ENCODE measurements around the gene LHX8. TPM values are rescaled to one million over a fixed set of nuclear protein-coding genes. Genes with fewer than 3 reads are reported as not detected.

Gene LHX8
- total and polyA plus RNA-seq, 2 donors (not counting 1 experiment from before 2014, with no cell fraction given) = not detected

- no peak overlapping the region for H3K4me3 ChIP-seq (replicated peaks in 1 of 4; ENCODE audit: control extremely low read depth in 1 of 4, insufficient read depth in 1 of 4, low read depth in 3 of 4, low read length in 4 of 4)
- no peaks in the 10 kb centered on the region for H3K4me1 ChIP-seq (ENCODE audit: control insufficient read depth, extremely low read depth, insufficient read depth, low read length)
- no peak overlapping the region for H3K9ac ChIP-seq (ENCODE audit: insufficient read depth, low read length)
- no peak for DNase-seq (ENCODE audit: low read depth in 2 of 2)
- H3K4me2 ChIP-seq (ENCODE audit: extremely low read depth, insufficient read depth, low read length) = no peak overlapping the region
- no peak overlapping the region for H2AFZ ChIP-seq (ENCODE audit: low read length)
- no peaks in the 10 kb centered on the region for H3K79me2 ChIP-seq (ENCODE audit: control insufficient read depth, insufficient read depth, low read length)
- TF ChIP-seq CTCF (conservative IDR thresholded peaks at IDR 0.05 in 1 of 2, IDR thresholded peaks at IDR 0.05 in 1 of 2; ENCODE audit: low read depth in 1 of 2, low read length in 2 of 2) = no peak
- TF ChIP-seq EZH2 (IDR thresholded peaks at IDR 0.05; ENCODE audit: low read length, missing control alignments) = no peak
- H3K27ac ChIP-seq (ENCODE audit: insufficient read depth, low read length) = no peak overlapping the region
- H3K9me3 ChIP-seq (ENCODE audit: control insufficient read depth, insufficient read depth, low read depth, low read length) = no peaks in the 10 kb centered on the region
- H3K36me3 ChIP-seq (ENCODE audit: control insufficient read depth, insufficient read depth, low read length) = no peaks in the 10 kb centered on the region
- no peaks in the 10 kb centered on the region for H4K20me1 ChIP-seq (ENCODE audit: control insufficient read depth, extremely low read depth, insufficient read depth, low read length)
- peaks cover 70% of the 10 kb centered on the region for H3K27me3 ChIP-seq (ENCODE audit: control insufficient read depth, insufficient read depth, low read length)
These were observed 1.9 kb upstream of the LHX8 start for GRCh38 chr1:75132242-75132811.

DNA sequence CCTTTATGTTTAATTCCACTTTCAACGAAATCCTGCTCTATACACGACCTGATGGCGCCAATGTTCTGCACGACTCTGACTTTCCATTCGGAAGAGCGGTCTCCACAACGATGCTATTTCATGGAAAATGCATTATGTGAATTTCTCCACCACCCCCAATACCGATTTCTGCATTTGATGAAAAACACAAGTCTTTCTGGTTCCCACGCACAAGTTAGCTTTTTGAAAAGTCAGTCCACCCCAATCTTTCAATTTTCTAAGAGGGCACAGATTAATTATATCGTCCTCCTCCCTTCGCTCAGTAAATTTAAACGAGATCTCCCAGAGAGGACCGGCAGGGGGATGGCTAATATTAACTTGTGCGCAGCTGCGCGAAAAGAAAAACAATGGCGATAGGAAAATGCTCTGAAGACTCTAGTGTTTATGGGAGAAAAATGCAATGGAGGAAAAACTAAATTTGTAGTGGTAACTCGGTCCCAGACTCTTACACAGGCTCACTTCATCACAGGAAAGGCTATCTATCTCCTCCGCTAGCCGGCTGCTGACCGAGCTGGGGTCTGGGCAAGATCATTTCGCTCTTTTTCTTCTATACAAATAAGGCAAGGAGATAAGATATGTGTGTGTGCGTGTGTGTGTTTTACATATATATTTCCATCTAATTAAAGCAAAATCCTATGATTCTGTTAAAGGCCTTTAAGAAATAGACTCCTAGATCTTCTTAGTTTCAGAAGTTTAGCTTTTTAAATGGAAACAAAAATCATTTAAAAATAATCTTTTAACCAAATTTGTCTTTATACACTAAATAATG, 1.2 kb upstream of the LHX8 start:
- H3K79me2 ChIP-seq (ENCODE audit: control insufficient read depth, insufficient read depth, low read length) = no peaks in the 10 kb centered on the region

More for the DNA sequence above, 1.2 kb upstream of the LHX8 start:
- Histone ChIP-seq H3K27me3 (ENCODE audit: control insufficient read depth, insufficient read depth, low read length) (peaks cover 71% of the 10 kb centered on the region), H3K4me3 (replicated peaks in 1 of 4; ENCODE audit: control extremely low read depth in 1 of 4, insufficient read depth in 1 of 4, low read depth in 3 of 4, low read length in 4 of 4) (no peak overlapping the region), H3K9me3 (ENCODE audit: control insufficient read depth, insufficient read depth, low read depth, low read length) (no peaks in the 10 kb centered on the region), H3K9ac (ENCODE audit: insufficient read depth, low read length) (no peak overlapping the region), H3K27ac (ENCODE audit: insufficient read depth, low read length) (no peak overlapping the region), H4K20me1 (ENCODE audit: control insufficient read depth, extremely low read depth, insufficient read depth, low read length) (no peaks in the 10 kb centered on the region), H3K4me2 (ENCODE audit: extremely low read depth, insufficient read depth, low read length) (no peak overlapping the region), H3K36me3 (ENCODE audit: control insufficient read depth, insufficient read depth, low read length) (no peaks in the 10 kb centered on the region), H2AFZ (ENCODE audit: low read length) (no peak overlapping the region), H3K4me1 (ENCODE audit: control insufficient read depth, extremely low read depth, insufficient read depth, low read length) (no peaks in the 10 kb centered on the region)
- no peak for TF ChIP-seq CTCF (conservative IDR thresholded peaks at IDR 0.05 in 1 of 2, IDR thresholded peaks at IDR 0.05 in 1 of 2; ENCODE audit: low read depth in 1 of 2, low read length in 2 of 2)
- no peak for TF ChIP-seq EZH2 (IDR thresholded peaks at IDR 0.05; ENCODE audit: low read length, missing control alignments)
- no peak for DNase-seq (ENCODE audit: low read depth in 2 of 2)
